Activated CD8-positive, alpha-beta memory T cell treated with anti-CD3 and anti-CD28 coated beads for 4 hours (primary cell): Measurements from ENCODE around the gene TBX2.
"Not testable (repeated sequence)": the region's sequence is repeated elsewhere in the genome, so short reads cannot be mapped to it uniquely, and the experiment has no call there.

Experiments
- DNase-seq, 2 donors: peaks; one replicate each; pipeline ENCODE4 v3.0.0-alpha.2; 2020; ENCODE audit warnings: low read depth in 2 of 2

The TBX2 gene

GRCh38 chr17:61399131-61400065, at the start of gene TBX2:
TSS of gene TBX2 (plus strand) at chr17:61399843. CDS start at chr17:61400177, 334 bp downstream.
- DNase-seq: no peak

- no peak for DNase-seq
Measured at GRCh38 chr17:61351745-61352407, 47.8 kb upstream of the TBX2 start.

DNA sequence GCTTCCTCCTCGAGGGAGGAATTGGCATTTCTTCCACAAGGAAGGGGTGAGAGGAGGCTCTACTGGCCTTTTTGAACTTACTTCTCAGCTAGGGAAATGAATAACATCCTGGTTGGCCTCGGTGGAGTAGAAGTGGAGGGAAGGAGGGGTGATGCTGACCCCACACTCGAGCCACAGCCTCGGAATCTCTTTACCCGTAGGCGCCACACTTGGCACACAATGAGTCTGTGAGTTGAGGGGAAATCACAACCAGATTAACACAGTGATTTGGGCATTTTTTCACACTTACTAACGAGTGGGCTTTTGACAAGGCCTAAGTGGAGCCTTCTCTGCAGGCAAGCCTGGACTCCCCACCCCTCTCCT, 47.3 kb upstream of the TBX2 start:
- DNase-seq: no peak

DNA sequence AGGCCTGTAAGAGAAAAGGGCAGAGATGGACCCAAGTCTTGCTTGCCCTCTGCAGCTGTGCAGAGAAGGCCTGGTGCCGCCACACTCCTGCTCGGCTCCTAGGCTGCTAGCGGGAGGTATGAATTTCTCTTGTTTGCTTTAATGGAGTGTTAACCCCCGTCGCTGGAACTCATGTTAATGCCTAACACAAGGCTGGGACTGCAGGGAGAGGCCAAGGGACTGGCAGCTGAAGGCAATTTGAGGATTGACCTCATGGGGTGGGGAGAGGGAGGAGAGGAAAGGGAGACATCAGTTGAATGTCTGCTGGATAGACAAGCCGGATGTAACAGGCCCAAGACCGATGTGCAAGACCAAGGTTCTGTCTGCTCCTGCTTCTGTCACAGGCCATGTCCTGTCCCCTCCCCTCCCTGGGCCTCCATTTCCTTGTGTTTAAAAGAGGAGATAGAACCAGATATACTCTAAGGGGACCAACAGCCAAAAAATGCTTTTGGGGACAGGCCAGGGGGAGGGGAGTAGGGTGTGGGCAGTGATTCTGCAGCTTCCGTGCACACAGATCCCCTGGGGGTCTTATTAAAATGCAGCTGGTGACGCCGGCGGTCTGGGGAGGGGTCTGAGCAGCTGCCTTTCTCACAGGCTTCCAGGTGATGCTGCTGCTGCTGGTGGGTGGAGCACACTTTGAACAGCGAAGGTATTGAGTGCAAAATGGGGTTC, 46.7 kb upstream of the TBX2 start:
- no peak for DNase-seq

DNA sequence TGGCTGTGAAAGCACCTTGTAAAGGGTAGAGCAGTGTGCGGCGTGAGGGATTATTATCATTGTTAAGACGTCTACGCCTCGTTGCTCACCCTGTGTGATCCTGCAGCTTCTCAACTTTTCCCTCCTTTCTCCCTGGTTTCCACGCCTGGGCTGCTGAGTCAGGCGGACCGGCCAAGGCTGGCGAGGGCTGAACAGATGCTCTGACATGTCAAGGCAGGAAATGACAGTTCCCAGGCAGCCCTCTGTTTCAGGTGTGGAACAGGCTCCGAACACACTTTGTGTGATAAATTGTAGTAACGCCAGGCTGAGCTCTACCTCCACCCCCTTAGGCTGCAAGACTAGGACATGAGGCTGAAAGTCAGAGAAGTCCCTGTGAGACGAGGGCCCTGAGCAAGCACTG, 46.0 kb upstream of the TBX2 start:
- DNase-seq: no peak

GRCh38 chr17:61354895-61355874, 44.5 kb upstream of the TBX2 start:
- no peak for DNase-seq

GRCh38 chr17:61357061-61357460, 42.6 kb upstream of the TBX2 start:
- DNase-seq: not testable (repeated sequence)

DNA sequence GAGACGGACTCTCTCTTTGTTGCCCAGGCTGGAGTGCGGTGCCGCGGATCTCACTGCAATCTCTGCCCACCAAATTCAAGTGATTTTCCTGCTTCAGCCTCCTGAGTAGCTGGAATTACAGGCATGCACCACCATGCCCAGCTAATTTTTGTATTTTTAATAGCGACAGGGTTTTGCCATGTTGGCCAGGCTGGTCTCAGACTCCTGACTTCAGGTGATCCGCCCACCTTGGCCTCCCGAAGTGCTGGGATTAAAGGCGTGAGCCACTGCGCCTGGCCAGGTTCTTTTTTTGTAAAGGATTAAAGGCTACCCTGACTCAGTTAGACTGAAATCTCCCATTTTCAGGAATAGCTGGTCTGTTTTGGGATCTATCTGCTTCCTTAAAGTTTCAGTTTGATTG, 40.1 kb upstream of the TBX2 start:
- DNase-seq: not testable (repeated sequence)

DNA sequence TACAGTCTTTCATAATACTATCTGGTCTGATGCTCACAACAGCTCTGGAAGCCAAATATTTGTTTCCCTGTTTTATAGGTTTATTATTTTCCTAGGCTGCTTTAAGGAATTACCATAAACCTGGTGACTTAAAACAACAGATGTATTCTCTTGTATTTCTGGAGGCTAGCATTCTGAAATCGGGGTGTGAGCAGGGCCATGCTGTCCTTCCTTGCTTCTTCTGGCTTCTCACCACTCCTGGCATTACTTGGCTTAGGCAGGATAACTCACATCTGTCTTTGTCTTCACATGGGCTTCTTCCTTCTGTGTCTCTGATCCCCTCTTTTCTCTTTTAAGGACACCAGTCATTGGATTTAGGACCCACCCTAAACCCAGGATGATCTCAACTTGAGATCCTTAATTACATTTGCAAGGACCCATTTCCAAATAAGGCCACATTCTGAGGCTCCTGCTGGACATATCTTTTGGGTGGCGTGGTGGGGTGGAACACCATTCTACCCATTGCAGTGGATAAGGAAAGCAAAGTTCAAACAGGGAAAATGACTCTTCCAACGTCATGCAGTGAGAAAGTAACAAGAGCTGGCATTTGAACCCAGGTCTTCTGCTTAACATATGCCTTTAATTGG, 39.2 kb upstream of the TBX2 start:
- DNase-seq: no peak

- no peak for DNase-seq
Measured at GRCh38 chr17:61361084-61361483, 38.6 kb upstream of the TBX2 start.

DNA sequence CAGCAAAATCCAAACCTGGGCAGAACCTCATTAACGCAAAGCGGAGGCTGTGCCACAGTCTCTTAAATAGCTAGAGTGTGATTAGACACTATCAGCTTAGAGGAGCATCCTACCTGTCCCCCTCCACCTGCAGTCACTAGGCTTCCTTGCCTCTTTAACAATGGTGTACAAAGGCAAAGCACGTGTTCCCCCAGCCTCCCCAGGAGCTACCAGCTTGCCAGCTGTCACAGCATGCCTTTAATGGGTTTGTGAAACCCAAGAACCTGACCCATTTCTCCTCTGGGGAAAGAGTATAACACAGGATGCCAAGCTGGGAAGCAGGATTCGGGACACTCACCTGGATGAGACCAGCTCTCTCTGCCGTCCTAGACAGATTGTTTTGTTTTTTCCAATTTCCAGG, 37.2 kb upstream of the TBX2 start:
- DNase-seq: no peak

GRCh38 chr17:61362852-61363600, 36.6 kb upstream of the TBX2 start:
- no peak for DNase-seq

- no peak for DNase-seq
Measured at GRCh38 chr17:61363601-61364462, 35.8 kb upstream of the TBX2 start.

DNA sequence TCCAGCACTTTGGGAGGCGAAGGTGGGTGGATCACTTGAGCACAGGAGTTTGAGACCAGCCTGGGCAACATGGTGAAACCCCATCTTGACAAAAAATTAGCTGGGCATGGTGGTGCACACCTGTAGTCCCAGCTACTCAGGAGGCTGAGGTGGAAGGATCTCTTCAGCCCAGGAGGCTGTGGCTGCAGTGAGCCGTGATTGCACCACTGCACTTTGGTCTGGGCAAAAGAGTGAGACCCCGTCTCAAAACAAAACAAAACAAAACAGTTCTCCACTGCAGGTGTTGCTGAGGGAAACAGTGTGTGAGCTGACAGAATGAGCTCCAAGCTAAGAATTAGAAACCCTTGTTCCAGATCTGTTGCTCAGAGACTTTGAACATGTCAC, 35.2 kb upstream of the TBX2 start:
- DNase-seq: no peak

GRCh38 chr17:61366076-61366714, 33.4 kb upstream of the TBX2 start:
- DNase-seq: no peak

DNA sequence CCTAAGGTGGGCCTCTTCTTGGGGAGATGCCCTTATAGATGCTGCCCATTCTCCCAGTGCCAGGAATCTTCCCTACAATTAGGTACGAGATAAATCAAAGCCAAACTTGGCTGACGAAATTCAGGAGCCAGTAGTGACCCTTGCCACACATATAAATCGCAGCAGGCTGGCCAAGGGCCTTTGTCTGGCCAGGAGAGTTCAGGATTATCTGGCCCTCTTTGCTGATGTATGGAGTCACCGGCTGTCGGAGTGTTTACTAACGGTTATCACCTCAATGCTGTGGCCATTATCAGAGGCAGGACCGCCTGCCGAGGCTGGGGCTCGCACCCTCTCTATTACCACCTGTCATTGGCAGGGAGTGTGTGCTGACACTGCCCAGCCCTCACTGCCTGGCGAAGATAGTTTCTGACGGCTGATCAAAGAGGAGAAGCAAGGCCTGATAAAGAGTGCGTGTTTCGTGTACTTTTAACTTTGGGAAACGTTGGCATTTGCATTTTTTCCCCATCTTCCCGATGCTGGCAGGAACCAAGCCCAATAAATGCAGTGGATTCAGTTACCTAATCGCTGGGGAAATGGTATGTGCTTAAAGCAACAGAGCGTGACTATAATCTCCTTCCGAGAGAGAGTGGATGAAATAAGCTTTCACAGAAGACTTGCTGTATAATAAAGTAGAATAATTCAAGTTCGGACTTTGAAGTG, 32.8 kb upstream of the TBX2 start:
- no peak for DNase-seq

GRCh38 chr17:61368049-61368831, 31.4 kb upstream of the TBX2 start:
- no peak for DNase-seq
